Activated CD4-positive, alpha-beta T cell treated with anti-CD3 and anti-CD28 coated beads, Interleukin-2, amount 10 ng/mL, durations not matched to agents 7 days and 5 days (primary cell): ENCODE measurements around the gene LRBA. TPM values are rescaled to one million over a fixed set of nuclear protein-coding genes. Genes with fewer than 3 reads are reported as not detected.

Experiments
- CTCF ChIA-PET: fragments of 350-600 bp; sonication (Branson Sonifier 250); formaldehyde crosslinking; loops from one replicate; lab custom pipeline; 2021; ENCODE audit warnings: antibody characterized with exemption; lab: Charles Lee
- POLR2A ChIA-PET: fragments of 350-600 bp; sonication (Branson Sonifier 250); formaldehyde crosslinking; loops from one replicate; lab custom pipeline; 2021; ENCODE audit warnings: antibody characterized with exemption; lab: Charles Lee
- DNase-seq: peaks from one replicate; pipeline ENCODE4 v3.0.0-alpha.2; 2020
- H3K27ac Mint-ChIP-seq: one replicate; pipeline ENCODE4 v1.8.0; 2021; ENCODE audit warnings: mild to moderate bottlenecking, moderate library complexity, mixed read lengths
- H3K27me3 Mint-ChIP-seq: one replicate; pipeline ENCODE4 v1.8.0; 2021; ENCODE audit warnings: mixed read lengths
- H3K36me3 Mint-ChIP-seq: one replicate; pipeline ENCODE4 v1.8.0; 2021; ENCODE audit warnings: low read depth, mixed read lengths
- H3K4me1 Mint-ChIP-seq: one replicate; pipeline ENCODE4 v1.8.0; 2021; ENCODE audit warnings: mixed read lengths
- H3K4me3 Mint-ChIP-seq: one replicate; pipeline ENCODE4 v1.8.0; 2021; ENCODE audit warnings: mild to moderate bottlenecking, moderate library complexity, mixed read lengths
- H3K9me3 Mint-ChIP-seq: one replicate; pipeline ENCODE4 v1.8.0; 2021; ENCODE audit warnings: mixed read lengths
- total RNA-seq, 2 experiments: library from RNA; stranded (reverse); gene quantifications; one replicate each; pipeline ENCODE4 v1.2.3, GENCODE V29; 2021

LRBA gene
- total RNA-seq, 2 experiments from 2014 or later = 44.7 to 49.6 TPM

GRCh38 chr4:150283689-150284088 is 731.4 kb downstream of the LRBA start:
- no peak for DNase-seq
- Mint-ChIP-seq H3K27ac (no peak overlapping the region), H3K36me3 (peaks cover 15% of the 10 kb centered on the region)

GRCh38 chr4:150280975-150281374 is 734.1 kb downstream of the LRBA start:
- CTCF ChIA-PET = interaction anchor here (0.9 kb wide), 1 partner anchor 16 kb away, joined by 3 read pairs; no protein-coding TSS in a partner anchor
- no peaks in the 10 kb centered on the region for H3K4me1 Mint-ChIP-seq
- no peak for DNase-seq
- POLR2A ChIA-PET = no interaction called here
- H3K36me3 Mint-ChIP-seq = peaks cover 25% of the 10 kb centered on the region
- H3K27me3 Mint-ChIP-seq = no peaks in the 10 kb centered on the region
- H3K9me3 Mint-ChIP-seq = no peaks in the 10 kb centered on the region
- no peak overlapping the region for H3K4me3 Mint-ChIP-seq
- no peak overlapping the region for H3K27ac Mint-ChIP-seq

More at GRCh38 chr4:150283689-150284088, 731.4 kb downstream of the LRBA start:
- Mint-ChIP-seq H3K4me3 (no peak overlapping the region), H3K4me1 (no peaks in the 10 kb centered on the region), H3K27me3 (no peaks in the 10 kb centered on the region), H3K9me3 (no peaks in the 10 kb centered on the region)
- POLR2A ChIA-PET = no interaction called here
- CTCF ChIA-PET = no interaction called here

GRCh38 chr4:150280081-150280895 is 734.8 kb downstream of the LRBA start:
- CTCF ChIA-PET = interaction anchor here (0.6 to 0.9 kb wide), 2 partner anchors 15 to 298 kb away, joined by 3 read pairs; no protein-coding TSS in a partner anchor

GRCh38 chr4:150278206-150278605 is 736.9 kb downstream of the LRBA start:
- Mint-ChIP-seq H3K36me3 (peaks cover 39% of the 10 kb centered on the region), H3K9me3 (no peaks in the 10 kb centered on the region), H3K27me3 (no peaks in the 10 kb centered on the region), H3K27ac (no peak overlapping the region), H3K4me1 (no peaks in the 10 kb centered on the region), H3K4me3 (no peak overlapping the region)
- DNase-seq = no peak
- CTCF ChIA-PET = no interaction called here
- POLR2A ChIA-PET = no interaction called here

More at GRCh38 chr4:150280081-150280895, 734.8 kb downstream of the LRBA start:
- no peak overlapping the region for H3K27ac Mint-ChIP-seq
- DNase-seq = no peak
- POLR2A ChIA-PET = interaction anchor here (0.7 kb wide), 1 partner anchor 363 kb away, joined by 3 read pairs; no protein-coding TSS in a partner anchor
- H3K4me1 Mint-ChIP-seq = no peaks in the 10 kb centered on the region
- H3K9me3 Mint-ChIP-seq = no peaks in the 10 kb centered on the region
- no peak overlapping the region for H3K4me3 Mint-ChIP-seq
- peaks cover 25% of the 10 kb centered on the region for H3K36me3 Mint-ChIP-seq
- H3K27me3 Mint-ChIP-seq = no peaks in the 10 kb centered on the region

GRCh38 chr4:150268444-150268843 is 746.6 kb downstream of the LRBA start:
- DNase-seq = no peak
- no peak overlapping the region for H3K27ac Mint-ChIP-seq
- no peaks in the 10 kb centered on the region for H3K4me1 Mint-ChIP-seq
- peaks cover 29% of the 10 kb centered on the region for H3K36me3 Mint-ChIP-seq
- H3K9me3 Mint-ChIP-seq = no peaks in the 10 kb centered on the region
- POLR2A ChIA-PET = no interaction called here
- H3K4me3 Mint-ChIP-seq = no peak overlapping the region
- H3K27me3 Mint-ChIP-seq = no peaks in the 10 kb centered on the region
- CTCF ChIA-PET = no interaction called here

GRCh38 chr4:150265806-150266205 is 749.3 kb downstream of the LRBA start:
- peaks cover 26% of the 10 kb centered on the region for H3K36me3 Mint-ChIP-seq
- POLR2A ChIA-PET = no interaction called here
- CTCF ChIA-PET = interaction anchor here (1.3 kb wide), 1 partner anchor 23 kb away, joined by 3 read pairs; no protein-coding TSS in a partner anchor

GRCh38 chr4:150264595-150265161 is 750.4 kb downstream of the LRBA start:
- ChIA-PET CTCF (interaction anchor here (1.0 kb wide), 1 partner anchor 16 kb away, joined by 3 read pairs; no protein-coding TSS in a partner anchor), POLR2A (no interaction called here)
- no peak overlapping the region for H3K27ac Mint-ChIP-seq
- H3K9me3 Mint-ChIP-seq = no peaks in the 10 kb centered on the region
- no peaks in the 10 kb centered on the region for H3K4me1 Mint-ChIP-seq
- no peak for DNase-seq
- H3K27me3 Mint-ChIP-seq = no peaks in the 10 kb centered on the region
- H3K4me3 Mint-ChIP-seq = no peak overlapping the region
- peaks cover 18% of the 10 kb centered on the region for H3K36me3 Mint-ChIP-seq

More at GRCh38 chr4:150265806-150266205, 749.3 kb downstream of the LRBA start:
- Mint-ChIP-seq H3K27me3 (no peaks in the 10 kb centered on the region), H3K27ac (no peak overlapping the region), H3K4me3 (no peak overlapping the region), H3K9me3 (no peaks in the 10 kb centered on the region), H3K4me1 (no peaks in the 10 kb centered on the region)
- DNase-seq = no peak

GRCh38 chr4:150262611-150263010 is 752.5 kb downstream of the LRBA start:
- POLR2A ChIA-PET = no interaction called here
- no peaks in the 10 kb centered on the region for H3K9me3 Mint-ChIP-seq
- H3K27ac Mint-ChIP-seq = no peak overlapping the region

GRCh38 chr4:150261571-150261970 is 753.5 kb downstream of the LRBA start:
- POLR2A ChIA-PET = no interaction called here
- Mint-ChIP-seq H3K4me1 (no peaks in the 10 kb centered on the region), H3K27me3 (no peaks in the 10 kb centered on the region), H3K27ac (no peak overlapping the region), H3K4me3 (no peak overlapping the region), H3K9me3 (no peaks in the 10 kb centered on the region), H3K36me3 (peaks cover 13% of the 10 kb centered on the region)
- CTCF ChIA-PET = no interaction called here
- DNase-seq = no peak

More at GRCh38 chr4:150262611-150263010, 752.5 kb downstream of the LRBA start:
- CTCF ChIA-PET = no interaction called here
- no peak for DNase-seq
- Mint-ChIP-seq H3K27me3 (no peaks in the 10 kb centered on the region), H3K36me3 (peaks cover 15% of the 10 kb centered on the region), H3K4me1 (no peaks in the 10 kb centered on the region), H3K4me3 (no peak overlapping the region)

- Mint-ChIP-seq H3K36me3 (peaks cover 12% of the 10 kb centered on the region), H3K4me3 (no peak overlapping the region), H3K27me3 (no peaks in the 10 kb centered on the region), H3K4me1 (no peaks in the 10 kb centered on the region), H3K27ac (no peak overlapping the region), H3K9me3 (no peaks in the 10 kb centered on the region)
- no peak for DNase-seq
- ChIA-PET POLR2A (no interaction called here), CTCF (interaction anchor here (0.6 kb wide), 1 partner anchor 1336 kb away, joined by 6 read pairs; no protein-coding TSS in a partner anchor)
Measured at GRCh38 chr4:150259861-150260567, 755.1 kb downstream of the LRBA start.

- no peaks in the 10 kb centered on the region for H3K4me1 Mint-ChIP-seq
- H3K36me3 Mint-ChIP-seq = peaks cover 3% of the 10 kb centered on the region
- ChIA-PET POLR2A (no interaction called here), CTCF (no interaction called here)
- no peaks in the 10 kb centered on the region for H3K27me3 Mint-ChIP-seq
- H3K4me3 Mint-ChIP-seq = no peak overlapping the region
- no peak overlapping the region for H3K27ac Mint-ChIP-seq
- no peaks in the 10 kb centered on the region for H3K9me3 Mint-ChIP-seq
- DNase-seq = no peak
Measured at GRCh38 chr4:150258569-150258968, 756.5 kb downstream of the LRBA start.

- no peak overlapping the region for H3K27ac Mint-ChIP-seq
- no peak overlapping the region for H3K4me3 Mint-ChIP-seq
- no peaks in the 10 kb centered on the region for H3K36me3 Mint-ChIP-seq
- DNase-seq = no peak
- H3K27me3 Mint-ChIP-seq = no peaks in the 10 kb centered on the region
- no peaks in the 10 kb centered on the region for H3K9me3 Mint-ChIP-seq
- ChIA-PET POLR2A (no interaction called here), CTCF (no interaction called here)
- H3K4me1 Mint-ChIP-seq = no peaks in the 10 kb centered on the region
Measured at GRCh38 chr4:150256841-150257730, 758.0 kb downstream of the LRBA start.
